ENCODE data around the gene OSBPL5. TPM values are rescaled to one million over a fixed set of nuclear protein-coding genes. Genes with fewer than 3 reads are reported as not detected.

OSBPL5 gene
- total and polyA plus RNA-seq, 5 experiments from 2014 or later, result 4.4 to 18.3 (median 5.5) TPM

DNA sequence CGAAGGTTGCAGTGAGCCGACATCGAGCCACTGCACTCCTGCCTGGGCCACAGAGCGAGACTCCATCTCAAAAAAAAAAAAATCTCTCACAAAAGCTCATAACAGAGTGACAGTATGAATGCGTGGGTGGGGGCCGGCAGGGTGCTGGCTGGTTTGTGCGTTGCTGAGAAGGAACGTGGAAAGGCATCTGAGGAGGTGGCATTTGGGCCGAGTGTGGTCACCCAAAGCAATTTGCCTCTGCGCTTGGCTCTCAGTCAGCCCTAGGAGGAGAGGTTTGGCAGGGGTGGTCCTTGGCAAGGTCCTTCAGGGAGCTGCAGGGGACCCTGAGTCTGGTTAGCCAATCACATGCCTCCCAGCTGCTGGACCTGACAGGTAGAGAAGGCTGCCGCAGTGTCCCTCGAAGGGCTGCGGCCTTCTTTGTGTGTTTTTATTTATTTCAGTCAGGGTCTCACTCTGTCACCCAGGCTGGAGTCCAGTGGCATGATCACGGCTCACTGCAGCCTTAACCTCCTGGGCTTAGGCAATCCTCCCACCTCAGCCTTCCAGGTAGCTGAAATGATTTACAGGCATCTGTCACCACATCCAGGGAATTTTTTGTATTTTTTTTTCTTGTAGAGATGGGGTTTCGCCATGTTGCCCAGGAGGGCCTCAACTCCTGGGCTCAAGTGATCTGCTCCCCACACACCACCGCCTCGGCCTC, 23.5 kb upstream of the OSBPL5 start:
- no peak overlapping the region for H3K27ac Mint-ChIP-seq
- ATAC-seq (no peak), DNase-seq (peak in 2 of 10 donors; percentile 8 to 23)
- no peak overlapping the region for H3K4me3 Mint-ChIP-seq
- peaks cover 0 to 2% (median 0%) of the 10 kb centered on the region in 9 donors for H3K9me3 Mint-ChIP-seq
- POLR2A ChIA-PET, result interaction anchor here (0.7 kb wide), 1 partner anchor 21 kb away, joined by 3 read pairs; no protein-coding TSS in a partner anchor
- H3K4me1 Mint-ChIP-seq, result no peaks in the 10 kb centered on the region
- H3K27me3 Mint-ChIP-seq, result peaks cover 0 to 3% (median 0%) of the 10 kb centered on the region in 5 donors
- H3K36me3 Mint-ChIP-seq, result no peaks in the 10 kb centered on the region

DNA sequence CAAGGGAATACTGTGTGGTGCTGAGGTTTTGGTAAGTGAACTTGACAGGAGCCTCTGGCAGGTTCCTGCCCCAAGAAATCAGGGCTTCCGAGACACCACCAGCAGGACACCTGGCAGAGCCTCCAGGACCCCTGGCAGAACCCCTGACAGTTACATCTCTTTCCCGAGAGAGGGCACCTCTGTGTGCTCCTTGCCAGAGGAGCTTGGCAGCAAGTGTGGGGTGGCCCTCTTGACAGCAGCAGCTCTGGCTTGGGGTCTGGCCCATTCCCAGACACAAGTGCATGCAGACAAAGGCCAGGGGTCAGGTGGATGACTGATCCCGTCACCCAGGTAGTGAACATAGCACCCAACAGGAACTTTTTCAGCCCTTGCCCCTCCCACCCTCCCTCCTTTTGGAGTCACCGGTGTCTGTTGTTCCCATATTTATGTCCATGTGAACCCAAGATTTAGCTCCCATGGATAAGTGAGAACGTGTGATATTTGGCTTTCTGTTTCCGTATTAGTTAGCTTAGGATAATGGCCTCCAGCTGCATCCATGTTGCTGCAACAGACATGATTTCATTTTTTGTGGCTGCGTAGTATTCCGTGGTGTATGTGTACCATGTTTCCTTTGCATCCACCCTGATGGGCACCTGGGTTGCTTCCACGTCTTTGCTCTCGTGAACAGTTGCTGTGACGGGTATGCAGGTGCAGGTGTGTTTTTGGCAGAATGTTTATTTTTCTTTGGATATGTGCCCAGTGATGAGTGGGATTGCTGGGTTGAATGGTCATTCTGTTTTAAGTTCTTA, 21.2 kb upstream of the OSBPL5 start:
- POLR2A ChIA-PET, result no interaction called here
- Mint-ChIP-seq H3K4me3 (no peak overlapping the region), H3K27me3 (peaks cover 0 to 3% (median 0%) of the 10 kb centered on the region in 5 donors), H3K4me1 (no peaks in the 10 kb centered on the region), H3K36me3 (no peaks in the 10 kb centered on the region), H3K9me3 (peaks cover 0 to 2% (median 0%) of the 10 kb centered on the region in 9 donors), H3K27ac (no peak overlapping the region)
- DNase-seq (no peak), ATAC-seq (no peak)

DNA sequence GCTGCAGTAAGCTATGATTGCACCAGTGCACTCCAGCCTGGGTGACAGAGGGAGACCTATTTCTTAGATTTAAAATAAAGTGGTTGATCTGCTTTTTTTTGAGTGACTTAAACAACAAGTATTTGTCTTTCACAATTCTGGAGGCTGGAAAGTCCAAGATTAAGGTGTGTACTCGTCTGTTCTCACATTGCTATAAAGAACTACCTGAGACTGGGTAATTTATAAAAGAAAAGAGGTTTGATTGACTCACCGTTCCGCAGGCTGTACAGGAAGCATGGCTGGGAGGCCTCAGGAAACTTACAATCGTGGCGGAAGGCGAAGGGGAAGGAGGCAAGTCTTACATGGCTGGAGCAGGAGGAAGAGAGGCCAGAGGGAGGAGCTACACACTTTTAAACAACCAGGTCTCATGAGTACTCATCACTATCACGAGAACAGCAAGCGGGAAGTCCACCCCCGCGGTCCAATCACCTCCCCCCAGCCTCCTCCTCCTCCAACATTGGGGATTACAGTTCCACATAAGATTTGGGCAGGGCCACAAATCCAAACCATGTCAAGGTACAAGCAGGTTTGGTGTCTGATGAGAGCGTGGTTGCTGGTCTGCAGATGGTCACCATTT, 19.7 kb upstream of the OSBPL5 start:
- Mint-ChIP-seq H3K4me3 (no peak overlapping the region), H3K27me3 (peaks cover 0 to 3% (median 0%) of the 10 kb centered on the region in 5 donors), H3K9me3 (peaks cover 0 to 2% (median 0%) of the 10 kb centered on the region in 9 donors), H3K27ac (no peak overlapping the region), H3K36me3 (no peaks in the 10 kb centered on the region), H3K4me1 (no peaks in the 10 kb centered on the region)
- DNase-seq, result peak in 1 of 10 donors; percentile 9
- no peak for ATAC-seq
- POLR2A ChIA-PET, result no interaction called here

DNA sequence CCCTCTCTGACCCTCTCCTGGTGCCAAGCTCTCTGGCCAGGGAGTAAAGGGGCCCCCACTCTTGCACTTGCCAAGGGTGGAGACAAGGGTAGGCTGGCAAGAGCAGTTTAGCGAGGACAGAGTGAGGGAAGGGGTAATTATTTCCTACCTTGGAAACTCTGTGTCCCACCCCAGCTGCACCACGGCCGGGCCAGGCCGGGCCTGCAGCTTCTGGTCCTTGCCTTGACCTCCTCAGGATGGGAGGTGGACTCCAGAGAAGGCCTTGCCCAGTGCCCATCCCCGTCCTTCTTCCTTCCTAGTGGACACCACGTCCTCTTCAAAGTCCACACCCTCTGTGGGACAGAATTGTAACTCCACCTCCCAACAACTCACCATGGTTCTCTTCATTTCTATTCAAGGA, 18.4 kb upstream of the OSBPL5 start:
- POLR2A ChIA-PET, result no interaction called here
- H3K4me1 Mint-ChIP-seq, result no peaks in the 10 kb centered on the region

DNA sequence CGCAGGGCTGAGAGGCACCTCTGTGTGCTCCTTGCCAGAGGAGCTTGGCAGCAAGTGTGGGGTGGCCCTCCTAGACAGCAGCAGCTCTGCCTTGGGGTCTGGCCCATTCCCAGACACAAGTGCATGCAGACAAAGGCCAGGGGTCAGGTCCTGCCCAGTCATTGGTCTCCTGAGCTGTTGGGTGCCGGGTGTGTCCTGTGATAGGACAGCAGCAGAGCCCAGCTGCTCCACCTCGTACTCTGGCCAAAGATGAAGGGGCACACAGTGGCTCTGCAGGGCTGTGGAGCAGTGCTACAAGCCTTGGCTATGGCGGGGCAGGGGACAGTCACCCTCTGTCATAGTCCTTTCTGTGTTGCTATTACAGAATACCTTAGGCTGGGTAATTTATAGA, 17.3 kb upstream of the OSBPL5 start:
- DNase-seq, result peak in 1 of 10 donors; percentile 38
- POLR2A ChIA-PET, result no interaction called here
- Mint-ChIP-seq H3K4me1 (no peaks in the 10 kb centered on the region), H3K27ac (peak overlapping the region in 1 of 10 donors; percentile 34), H3K9me3 (peaks cover 0 to 3% (median 0%) of the 10 kb centered on the region in 9 donors), H3K27me3 (peaks cover 0 to 1% (median 0%) of the 10 kb centered on the region in 5 donors), H3K36me3 (peaks cover 0 to 5% (median 1%) of the 10 kb centered on the region in 3 donors), H3K4me3 (no peak overlapping the region)
- no peak for ATAC-seq

More for the DNA sequence above, 18.4 kb upstream of the OSBPL5 start:
- peaks cover 0 to 3% (median 0%) of the 10 kb centered on the region in 5 donors for H3K27me3 Mint-ChIP-seq
- peaks cover 0 to 2% (median 0%) of the 10 kb centered on the region in 9 donors for H3K9me3 Mint-ChIP-seq
- no peak overlapping the region for H3K4me3 Mint-ChIP-seq
- peak overlapping the region in 1 of 10 donors; percentile 49 for H3K27ac Mint-ChIP-seq
- peak in 1 of 10 donors; percentile 6 for DNase-seq
- H3K36me3 Mint-ChIP-seq, result no peaks in the 10 kb centered on the region
- ATAC-seq, result no peak

DNA sequence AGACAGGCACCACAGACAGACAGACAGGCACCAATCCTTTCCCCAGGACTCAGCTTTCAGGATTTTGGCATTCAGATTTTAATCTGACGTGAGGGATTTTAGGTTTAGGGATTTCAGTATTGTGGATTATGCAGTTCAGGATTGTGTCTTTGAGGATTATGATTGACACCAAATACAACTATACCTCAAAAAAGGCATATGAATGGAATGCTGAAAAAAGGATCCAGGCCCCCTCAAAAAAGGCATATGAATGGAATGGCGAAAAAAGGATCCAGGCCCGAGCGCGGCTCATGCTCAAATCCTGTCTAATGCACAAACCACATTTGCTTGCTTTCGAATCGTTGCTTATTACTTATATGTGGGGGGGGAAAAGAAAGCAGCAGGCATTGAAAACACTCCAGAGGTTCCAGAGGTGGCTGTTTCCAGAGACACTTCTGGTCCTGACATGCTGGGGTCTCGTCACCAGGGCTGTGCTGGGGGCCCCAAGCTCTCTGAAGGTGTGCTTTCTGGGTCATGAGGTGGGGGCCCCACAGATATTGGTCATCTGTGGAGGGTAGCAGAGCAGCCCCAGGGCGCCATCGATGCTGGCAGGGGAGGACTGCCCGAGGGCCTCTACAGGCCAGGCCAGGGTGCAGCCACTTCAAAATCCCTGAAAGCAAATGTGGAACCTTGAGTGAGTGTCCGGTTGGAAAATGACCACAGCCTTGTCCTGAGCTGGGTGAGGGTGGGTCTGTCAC, 16.8 kb upstream of the OSBPL5 start:
- Mint-ChIP-seq H3K9me3 (peaks cover 0 to 5% (median 1%) of the 10 kb centered on the region in 9 donors), H3K27ac (peak overlapping the region in 2 of 10 donors; percentile 16 to 51), H3K36me3 (peaks cover 0 to 6% (median 3%) of the 10 kb centered on the region in 3 donors), H3K27me3 (peaks cover 0 to 1% (median 0%) of the 10 kb centered on the region in 5 donors), H3K4me3 (no peak overlapping the region), H3K4me1 (no peaks in the 10 kb centered on the region)
- POLR2A ChIA-PET, result no interaction called here
- DNase-seq, result peak in 1 of 10 donors; percentile 6
- no peak for ATAC-seq

DNA sequence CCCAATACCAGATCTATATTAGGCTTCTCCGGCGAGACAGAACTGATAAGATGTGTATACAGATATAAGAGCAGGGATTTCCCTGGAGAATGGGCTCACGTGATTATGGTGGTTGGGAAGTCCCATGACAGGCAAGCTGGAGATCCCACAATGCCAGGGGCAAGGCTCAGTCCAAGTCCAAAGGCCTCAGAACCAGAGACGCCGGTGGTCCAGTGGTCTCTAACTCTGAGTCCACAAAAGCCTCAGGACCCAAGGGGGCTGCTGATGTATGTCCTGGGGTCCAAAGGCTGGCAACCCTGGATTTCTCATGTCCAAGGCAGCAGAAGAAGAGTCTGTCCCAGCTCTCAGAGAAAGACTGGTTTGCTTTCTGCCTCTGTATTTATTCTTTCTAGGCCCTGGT, 15.8 kb upstream of the OSBPL5 start:
- peak in 1 of 10 donors; percentile 37 for DNase-seq
- Mint-ChIP-seq H3K27me3 (peaks cover 0 to 5% (median 0%) of the 10 kb centered on the region in 5 donors), H3K27ac (no peak overlapping the region), H3K4me3 (no peak overlapping the region), H3K4me1 (no peaks in the 10 kb centered on the region), H3K9me3 (peaks cover 0 to 15% (median 7%) of the 10 kb centered on the region in 9 donors), H3K36me3 (peaks cover 0 to 16% (median 9%) of the 10 kb centered on the region in 3 donors)
- ATAC-seq, result no peak
- POLR2A ChIA-PET, result no interaction called here

DNA sequence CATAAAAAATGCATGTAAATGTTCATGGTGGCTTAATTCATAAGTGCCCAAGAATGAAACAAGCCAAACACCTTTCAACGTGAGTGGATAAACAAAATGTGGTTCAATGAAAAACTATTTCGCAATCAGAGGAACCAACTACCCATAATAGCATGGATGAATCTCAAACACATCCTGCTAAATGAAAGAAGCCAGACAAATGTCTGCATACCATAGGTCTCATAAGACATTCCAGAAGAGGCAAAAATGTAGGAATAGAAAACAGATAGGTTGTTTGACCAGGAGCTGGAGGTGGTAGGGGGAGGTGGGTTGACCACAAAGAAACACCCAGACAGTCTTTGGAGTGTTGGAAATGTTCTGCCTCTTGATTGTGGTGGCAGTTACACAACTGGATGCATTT, 13.2 kb upstream of the OSBPL5 start:
- Mint-ChIP-seq H3K4me3 (no peak overlapping the region), H3K9me3 (peaks cover 0 to 21% (median 11%) of the 10 kb centered on the region in 9 donors), H3K4me1 (peaks cover 0 to 4% (median 0%) of the 10 kb centered on the region in 4 donors), H3K27me3 (peaks cover 0 to 9% (median 0%) of the 10 kb centered on the region in 5 donors), H3K36me3 (peaks cover 0 to 19% (median 9%) of the 10 kb centered on the region in 3 donors), H3K27ac (no peak overlapping the region)
- ATAC-seq, result no peak
- POLR2A ChIA-PET, result no interaction called here
- peak in 1 of 10 donors; percentile 4 for DNase-seq

DNA sequence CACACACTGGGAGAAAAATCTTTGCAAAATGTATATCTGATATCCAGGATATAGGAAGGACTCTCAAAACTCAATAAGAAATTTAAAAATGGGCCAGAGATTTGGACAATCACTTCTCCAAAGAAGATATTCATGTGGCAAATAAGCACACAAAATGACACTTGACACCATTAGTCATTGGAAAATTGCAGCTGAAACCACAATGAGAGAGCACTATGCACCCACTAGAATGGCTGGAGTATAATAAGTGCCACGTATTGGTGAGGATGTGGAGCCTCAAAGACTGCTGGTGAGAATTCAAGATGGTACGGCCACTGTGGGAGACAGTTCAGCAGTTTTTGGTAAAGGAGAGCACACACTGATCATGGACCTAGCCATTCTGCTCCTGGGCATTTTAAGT, 12.8 kb upstream of the OSBPL5 start:
- peak in 1 of 10 donors; percentile 4 for DNase-seq
- no peak for ATAC-seq
- no peak overlapping the region for H3K4me3 Mint-ChIP-seq
- H3K27ac Mint-ChIP-seq, result no peak overlapping the region
- H3K4me1 Mint-ChIP-seq, result peaks cover 0 to 4% (median 0%) of the 10 kb centered on the region in 4 donors
- H3K36me3 Mint-ChIP-seq, result peaks cover 0 to 19% (median 9%) of the 10 kb centered on the region in 3 donors
- H3K9me3 Mint-ChIP-seq, result peaks cover 0 to 21% (median 11%) of the 10 kb centered on the region in 9 donors
- peaks cover 0 to 9% (median 0%) of the 10 kb centered on the region in 5 donors for H3K27me3 Mint-ChIP-seq
- POLR2A ChIA-PET, result no interaction called here

DNA sequence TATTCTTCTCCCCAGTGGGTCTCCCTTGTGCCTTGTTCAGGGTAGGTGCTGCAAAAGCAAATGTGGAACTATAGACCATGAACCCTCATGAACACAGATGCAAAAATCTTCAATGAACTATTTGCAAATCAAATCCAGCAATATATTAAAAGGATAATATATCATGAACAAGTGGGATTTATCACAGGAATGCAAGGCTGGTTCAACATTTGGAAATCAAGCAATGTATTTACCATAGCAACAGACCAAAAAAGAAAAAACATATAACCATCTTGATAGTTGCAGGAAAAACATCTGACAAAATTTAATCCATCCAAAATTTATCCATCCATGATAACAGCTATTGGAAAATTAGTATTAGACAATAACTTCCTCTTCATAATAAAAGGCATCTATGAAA, 11.4 kb upstream of the OSBPL5 start:
- Mint-ChIP-seq H3K4me1 (peaks cover 5 to 11% (median 9%) of the 10 kb centered on the region in 4 donors), H3K36me3 (peaks cover 0 to 19% (median 9%) of the 10 kb centered on the region in 3 donors), H3K4me3 (no peak overlapping the region), H3K27me3 (peaks cover 0 to 13% (median 0%) of the 10 kb centered on the region in 5 donors), H3K9me3 (peaks cover 0 to 21% (median 11%) of the 10 kb centered on the region in 9 donors), H3K27ac (no peak overlapping the region)
- POLR2A ChIA-PET, result no interaction called here
- ATAC-seq, result no peak
- DNase-seq, result no peak

DNA sequence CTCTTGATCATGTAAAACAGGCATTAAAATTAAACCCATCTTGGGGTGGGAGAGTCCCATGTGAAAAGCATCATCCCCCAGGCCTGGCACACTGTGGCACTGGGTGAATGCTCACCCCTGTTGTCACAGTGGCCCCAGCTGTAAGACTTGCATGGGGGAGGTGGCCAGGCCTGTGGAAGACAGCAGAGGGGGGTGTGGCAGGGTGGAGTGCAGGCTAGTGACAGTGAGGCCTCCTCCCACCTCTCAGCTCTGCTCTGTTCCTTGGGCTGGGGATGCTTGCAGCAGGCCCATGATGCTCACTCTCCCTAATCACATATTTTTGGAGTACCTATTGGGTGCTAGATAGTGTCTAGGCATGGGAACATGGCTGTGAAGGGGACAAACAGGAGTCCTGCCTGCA, 10.1 kb upstream of the OSBPL5 start:
- DNase-seq (peak in 1 of 10 donors; percentile 18), ATAC-seq (no peak)
- H3K4me3 Mint-ChIP-seq, result no peak overlapping the region
- POLR2A ChIA-PET, result no interaction called here
- H3K9me3 Mint-ChIP-seq, result peaks cover 0 to 21% (median 11%) of the 10 kb centered on the region in 9 donors
- peaks cover 0 to 14% (median 0%) of the 10 kb centered on the region in 5 donors for H3K27me3 Mint-ChIP-seq
- peaks cover 0 to 19% (median 9%) of the 10 kb centered on the region in 3 donors for H3K36me3 Mint-ChIP-seq
- H3K4me1 Mint-ChIP-seq, result peaks cover 10 to 23% (median 19%) of the 10 kb centered on the region in 4 donors
- H3K27ac Mint-ChIP-seq, result peak overlapping the region in 1 of 10 donors; percentile 79

DNA sequence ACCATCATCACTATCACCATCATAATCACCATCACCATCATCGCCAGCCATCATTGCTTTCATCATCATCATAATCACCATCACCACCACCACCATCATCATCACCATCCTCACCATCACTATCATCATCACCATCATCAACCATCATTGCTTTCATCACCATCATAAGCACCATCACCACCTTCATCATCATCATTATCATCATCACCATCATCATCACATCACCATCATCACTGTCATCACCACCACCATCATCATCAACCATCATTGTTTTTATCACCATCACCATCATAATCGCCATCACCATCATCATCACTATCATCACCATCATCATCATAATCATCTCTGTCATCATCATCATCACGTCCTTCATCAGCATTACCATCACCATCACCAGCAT, 9.3 kb upstream of the OSBPL5 start:
- H3K4me1 Mint-ChIP-seq, result peaks cover 15 to 31% (median 26%) of the 10 kb centered on the region in 4 donors
- DNase-seq (peak in 1 of 10 donors; percentile 14), ATAC-seq (no peak)
- peaks cover 0 to 21% (median 11%) of the 10 kb centered on the region in 9 donors for H3K9me3 Mint-ChIP-seq
- peaks cover 0 to 17% (median 0%) of the 10 kb centered on the region in 5 donors for H3K27me3 Mint-ChIP-seq
- H3K36me3 Mint-ChIP-seq, result peaks cover 0 to 19% (median 9%) of the 10 kb centered on the region in 3 donors
- H3K27ac Mint-ChIP-seq, result no peak overlapping the region
- no peak overlapping the region for H3K4me3 Mint-ChIP-seq
- POLR2A ChIA-PET, result no interaction called here

All from naive thymus-derived CD8-positive, alpha-beta T cell (primary cell).